A549 treated with Mapracorat at 1 μM for 4 hours (cell line): ENCODE measurements around the gene PLEKHH3. TPM values are rescaled to one million over a fixed set of nuclear protein-coding genes. Genes with fewer than 3 reads are reported as not detected.

Experiments
- total RNA-seq: library from RNA; stranded (reverse); fragments of 200-300 nt; extraction: Qiagen RNA extraction; gene quantifications from 5 replicates; pipeline ENCODE4 v1.2.3, GENCODE V29; 2022

Gene PLEKHH3, protein sequence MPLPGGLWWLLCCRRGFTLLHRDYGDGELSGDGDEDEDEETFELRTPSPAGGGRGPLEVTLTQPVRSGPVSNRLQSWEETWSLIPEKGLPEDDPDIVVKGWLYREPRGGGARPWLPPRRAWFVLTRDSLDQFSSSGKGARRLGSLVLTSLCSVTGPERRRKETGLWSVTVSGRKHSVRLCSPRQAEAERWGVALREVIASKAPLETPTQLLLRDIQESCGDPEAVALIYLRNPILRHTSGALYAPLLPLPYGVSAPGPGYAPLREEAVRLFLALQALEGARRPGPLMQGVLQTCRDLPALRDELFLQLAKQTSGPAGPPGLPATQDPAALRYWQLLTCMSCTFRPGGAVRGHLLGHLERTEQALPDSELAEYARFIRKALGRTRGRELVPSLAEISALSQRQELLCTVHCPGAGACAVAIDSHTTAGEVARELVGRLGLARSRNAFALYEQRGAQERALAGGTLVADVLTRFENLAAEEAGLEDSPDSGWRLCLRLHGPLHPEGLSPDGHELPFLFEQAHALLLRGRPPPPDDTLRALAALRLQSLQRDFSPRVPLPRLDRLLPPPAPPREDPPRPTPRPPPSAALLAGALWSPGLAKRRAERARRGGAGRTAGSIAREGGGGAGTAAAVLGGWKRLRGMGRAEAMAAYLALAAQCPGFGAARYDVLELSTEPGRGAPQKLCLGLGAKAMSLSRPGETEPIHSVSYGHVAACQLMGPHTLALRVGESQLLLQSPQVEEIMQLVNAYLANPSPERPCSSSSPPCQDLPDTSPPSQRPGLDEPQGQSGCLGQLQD
- total RNA-seq, result 14.3 to 19.9 TPM (median 17.6 TPM) in 5 replicates

DNA sequence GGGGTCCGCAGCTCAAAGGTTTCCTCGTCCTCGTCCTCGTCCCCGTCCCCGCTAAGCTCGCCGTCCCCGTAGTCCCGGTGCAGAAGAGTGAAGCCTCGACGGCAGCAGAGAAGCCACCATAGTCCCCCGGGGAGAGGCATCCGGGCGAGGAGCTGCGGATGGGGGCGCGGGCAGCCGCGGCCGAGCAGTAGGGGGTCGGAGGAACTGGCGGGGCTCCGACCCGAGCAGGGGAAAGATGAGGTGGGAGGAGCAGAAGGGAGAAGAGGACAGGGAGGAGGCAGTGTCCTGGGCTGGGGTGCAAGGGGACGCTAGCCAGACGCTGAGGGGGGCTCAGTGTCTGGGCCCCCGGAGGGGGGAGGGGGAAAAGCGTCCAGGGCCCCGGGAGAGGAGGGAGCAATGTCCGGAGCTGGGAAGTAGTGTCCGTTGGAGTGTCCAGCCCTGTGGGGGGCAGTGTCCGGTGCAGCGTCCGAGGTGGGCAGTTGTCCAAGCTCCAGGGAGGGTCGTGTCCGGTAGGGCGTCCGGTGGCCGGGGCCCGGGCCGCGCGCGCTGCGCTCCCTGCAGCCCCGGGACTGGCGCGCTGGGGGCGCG, at the start of gene PLEKHH3:
PLEKHH3 (minus strand) TSS at position 571 of the 588 bp plus-strand sequence; CDS start at position 140, 431 bp downstream.

GRCh38 chr17:42681976-42682721, 5.4 kb upstream of the PLEKHH3 start, which contains the start of gene CNTNAP1:
CNTNAP1 (plus strand) TSS chr17:42682531; CDS start chr17:42682830, 299 bp downstream.

DNA sequence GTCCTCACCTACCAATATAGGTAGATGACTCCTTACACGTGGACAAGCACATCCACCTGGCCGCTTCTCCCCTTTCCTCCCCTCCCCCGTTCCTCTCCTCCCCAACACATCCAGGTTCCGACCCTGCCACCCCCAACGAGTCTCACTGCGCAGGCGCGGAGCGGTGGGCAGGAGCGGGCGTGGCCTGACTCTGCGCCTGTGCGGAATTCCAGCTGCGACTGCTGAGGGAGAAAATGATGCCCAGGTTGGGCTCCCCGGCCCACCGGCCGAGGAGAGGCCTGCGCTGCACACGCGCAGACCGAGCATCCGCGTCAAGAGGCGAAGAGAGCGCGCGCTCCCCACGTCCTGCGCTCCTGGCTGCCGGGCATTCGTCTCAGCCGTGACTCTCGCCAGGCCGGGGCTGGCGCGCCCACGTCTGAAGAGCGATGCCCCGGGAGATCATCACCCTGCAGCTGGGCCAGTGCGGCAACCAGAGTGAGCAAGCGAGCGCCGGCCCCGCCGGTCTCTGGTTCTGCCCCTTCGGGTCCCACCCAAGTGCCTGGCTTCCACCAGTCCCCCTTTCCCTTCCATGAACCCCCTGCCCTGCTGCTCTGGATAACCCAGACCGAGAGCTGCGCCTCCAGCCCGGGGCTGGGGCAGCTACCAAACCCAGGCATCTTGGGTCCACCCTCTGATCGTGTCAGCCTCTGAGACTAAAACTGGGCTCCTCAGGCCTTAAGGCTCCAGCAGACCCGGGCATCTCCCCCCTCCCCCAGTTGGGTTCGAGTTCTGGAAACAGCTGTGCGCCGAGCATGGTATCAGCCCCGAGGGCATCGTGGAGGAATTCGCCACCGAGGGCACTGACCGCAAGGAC, 17.5 kb downstream of the PLEKHH3 start, which contains the start of gene TUBG2:
TUBG2 (plus strand) TSS at position 206 of the 853 bp plus-strand sequence; CDS start at position 426, 220 bp downstream.

Other genes with a start within 250 kb of the PLEKHH3 start
- 32.1 to 46.4 TPM (median 38.1 TPM) in 5 replicates for gene ATP6V0A1, start 218.1 kb downstream of the PLEKHH3 start, total RNA-seq
- 31.0 to 51.3 TPM (median 43.8 TPM) in 5 replicates for gene NAGLU, start 140.8 kb downstream of the PLEKHH3 start, total RNA-seq
- gene HSD17B1, start 124.1 kb downstream of the PLEKHH3 start, total RNA-seq, result 0.89 to 1.8 TPM (median 1.5 TPM) in 5 replicates
- 103 to 126 TPM (median 119 TPM) in 5 replicates for gene COASY, start 114.8 kb downstream of the PLEKHH3 start, total RNA-seq
- 56.9 to 68.0 TPM (median 64.9 TPM) in 5 replicates for gene MLX, start 109.9 kb downstream of the PLEKHH3 start, total RNA-seq
- 35.1 to 37.6 TPM (median 36.0 TPM) in 5 replicates for gene PSMC3IP, start 99.3 kb downstream of the PLEKHH3 start, total RNA-seq
- gene RETREG3, start 67.6 kb downstream of the PLEKHH3 start, total RNA-seq, result 25.8 to 27.9 TPM (median 26.7 TPM) in 5 replicates
- gene TUBG1, start 67.3 kb downstream of the PLEKHH3 start, total RNA-seq, result 132 to 150 TPM (median 141 TPM) in 5 replicates
- 19.0 to 28.2 TPM (median 23.2 TPM) in 5 replicates for gene TUBG2, start 17.7 kb downstream of the PLEKHH3 start, total RNA-seq
- 0.29 to 0.53 TPM (median 0.33 TPM) in 5 replicates for gene CCR10, start 4.8 kb upstream of the PLEKHH3 start, total RNA-seq
- gene CNTNAP1, start 5.5 kb upstream of the PLEKHH3 start, total RNA-seq, result 3.8 to 6.4 TPM (median 5.9 TPM) in 5 replicates
- gene EZH1, start 68.0 kb upstream of the PLEKHH3 start, total RNA-seq, result 9.6 to 11.7 TPM (median 10.4 TPM) in 5 replicates
- gene RAMP2, start 84.2 kb upstream of the PLEKHH3 start, total RNA-seq, result 0.63 to 1.7 TPM (median 0.90 TPM) in 5 replicates
- 119 to 142 TPM (median 124 TPM) in 5 replicates for gene VPS25, start 96.5 kb upstream of the PLEKHH3 start, total RNA-seq
- gene WNK4, start 103.6 kb upstream of the PLEKHH3 start, total RNA-seq, result 1.1 to 1.8 TPM (median 1.3 TPM) in 5 replicates
- gene COA3, start 121.7 kb upstream of the PLEKHH3 start, total RNA-seq, result 120 to 140 TPM (median 127 TPM) in 5 replicates
- gene CNTD1, start 121.9 kb upstream of the PLEKHH3 start, total RNA-seq, result 0.10 TPM in 1 of 5 replicates, not detected in the others
- gene BECN1, start 147.3 kb upstream of the PLEKHH3 start, total RNA-seq, result 76.5 to 95.0 TPM (median 81.2 TPM) in 5 replicates
- 226 to 265 TPM (median 232 TPM) in 5 replicates for gene PSME3, start 156.4 kb upstream of the PLEKHH3 start, total RNA-seq
- 1.7 to 2.7 TPM (median 1.8 TPM) in 5 replicates for gene AOC2, start 167.6 kb upstream of the PLEKHH3 start, total RNA-seq
- 1.1 to 2.0 TPM (median 1.4 TPM) in 5 replicates for gene AOC3, start 174.2 kb upstream of the PLEKHH3 start, total RNA-seq
- gene G6PC1, start 223.8 kb upstream of the PLEKHH3 start, total RNA-seq, result not detected in 5 replicates